Karpas-422 (cell line): ENCODE measurements around the gene PDCD10. TPM values are rescaled to one million over a fixed set of nuclear protein-coding genes. Genes with fewer than 3 reads are reported as not detected.

Experiments used
- DNase-seq: peaks from one replicate; pipeline ENCODE4 v3.0.0-alpha.2; 2015
- H2AFZ ChIP-seq: fragments of 200-600 bp; sonication (generic); 2 replicates; pipeline ENCODE4 v1.6.1; 2014; ENCODE audit warnings: antibody characterized with exemption, low read length, mixed read lengths
- H3K27ac ChIP-seq: fragments of 200-600 bp; sonication (generic); 2 replicates; pipeline ENCODE4 v1.5.1; 2014; ENCODE audit warnings: mild to moderate bottlenecking, low read length, moderate library complexity
- H3K27me3 ChIP-seq: fragments of 200-600 bp; sonication (generic); 2 replicates; pipeline ENCODE4 v1.6.1; 2014; ENCODE audit warnings: low read length, mixed read lengths
- H3K36me3 ChIP-seq: fragments of 200-600 bp; sonication (generic); 2 replicates; pipeline ENCODE4 v1.6.1; 2014; ENCODE audit warnings: low read length, mixed read lengths; ENCODE audit not compliant: insufficient read depth
- H3K4me1 ChIP-seq: fragments of 200-600 bp; sonication (generic); 2 replicates; pipeline ENCODE4 v1.6.1; 2014; ENCODE audit warnings: mild to moderate bottlenecking, low read length, mixed read lengths
- H3K4me2 ChIP-seq: fragments of 200-600 bp; sonication (generic); 2 replicates; pipeline ENCODE4 v1.6.1; 2014; ENCODE audit warnings: low read length, low read depth, mild to moderate bottlenecking; ENCODE audit not compliant: poor library complexity, severe bottlenecking
- H3K4me3 ChIP-seq: fragments of 200-600 bp; sonication (generic); 2 replicates; pipeline ENCODE4 v1.5.1; 2014; ENCODE audit warnings: mild to moderate bottlenecking, antibody characterized with exemption, low read length, mixed read lengths
- H3K79me2 ChIP-seq: fragments of 200-600 bp; sonication (generic); 2 replicates; pipeline ENCODE4 v1.6.1; 2014; ENCODE audit warnings: mild to moderate bottlenecking, low read length, mixed read lengths
- H3K9ac ChIP-seq: fragments of 200-600 bp; sonication (generic); 2 replicates; pipeline ENCODE4 v1.6.0; 2014; ENCODE audit warnings: low read length
- H3K9me2 ChIP-seq: fragments of 200-600 bp; sonication (generic), shearing (Covaris generic); replicated peaks from 2 replicates; pipeline ENCODE4 v1.6.0; 2014; ENCODE audit warnings: mild to moderate bottlenecking, low read length, moderate library complexity; ENCODE audit not compliant: insufficient read depth
- H3K9me3 ChIP-seq: fragments of 300-700, 200-600 bp; sonication (generic); 2 replicates; pipeline ENCODE4 v1.6.1; 2014; ENCODE audit warnings: low read length, mixed read lengths
- H4K20me1 ChIP-seq: fragments of 200-600 bp; sonication (generic); 2 replicates; pipeline ENCODE4 v1.6.1; 2014; ENCODE audit warnings: mild to moderate bottlenecking, antibody characterized with exemption, low read length, low read depth; ENCODE audit not compliant: insufficient read depth
- total RNA-seq: library from RNA; depleted of rRNA; stranded (reverse); fragments of >200 nt; shearing (Covaris generic); gene quantifications from 2 replicates; pipeline ENCODE4 v1.2.3, GENCODE V29; 2014; ENCODE audit warnings: low replicate concordance

Gene PDCD10
- total RNA-seq, 1 experiment from 2014 or later: 75.0 TPM

- Histone ChIP-seq H3K9me2 (no peaks in the 10 kb centered on the region; the same call in 1 of the 2 replicates), H3K4me3 (no peak overlapping the region), H3K4me2 (no peak overlapping the region), H3K27ac (no peak overlapping the region), H3K9me3 (no peaks in the 10 kb centered on the region), H3K79me2 (peaks cover 80% of the 10 kb centered on the region), H2AFZ (no peak overlapping the region), H3K27me3 (no peaks in the 10 kb centered on the region), H4K20me1 (peaks cover 27% of the 10 kb centered on the region), H3K9ac (no peak overlapping the region), H3K36me3 (peaks cover 6% of the 10 kb centered on the region; the same call in 1 of the 2 replicates), H3K4me1 (peaks cover 73% of the 10 kb centered on the region)
- no peak for DNase-seq
Observed at GRCh38 chr3:167731393-167731792, 3.3 kb downstream of the PDCD10 start.

- peaks cover 27% of the 10 kb centered on the region for H4K20me1 ChIP-seq
Observed at GRCh38 chr3:167729591-167729990, 5.1 kb downstream of the PDCD10 start.

GRCh38 chr3:167728632-167729323 lies 5.9 kb downstream of the PDCD10 start:
- H3K4me2 ChIP-seq: no peak overlapping the region

More at GRCh38 chr3:167729591-167729990, 5.1 kb downstream of the PDCD10 start:
- Histone ChIP-seq H3K36me3 (peaks cover 6% of the 10 kb centered on the region; the same call in 1 of the 2 replicates), H3K9ac (no peak overlapping the region), H3K79me2 (peaks cover 97% of the 10 kb centered on the region), H2AFZ (no peak overlapping the region), H3K27ac (no peak overlapping the region), H3K9me3 (no peaks in the 10 kb centered on the region), H3K9me2 (no peaks in the 10 kb centered on the region; the same call in 1 of the 2 replicates), H3K27me3 (no peaks in the 10 kb centered on the region), H3K4me1 (peaks cover 66% of the 10 kb centered on the region), H3K4me2 (peak overlapping the region; percentile 1), H3K4me3 (no peak overlapping the region)
- DNase-seq: no peak

GRCh38 chr3:167728176-167728575 lies 6.5 kb downstream of the PDCD10 start:
- no peak overlapping the region for H3K27ac ChIP-seq
- no peak overlapping the region for H3K9ac ChIP-seq
- peaks cover 8% of the 10 kb centered on the region; the same call in 1 of the 2 replicates for H3K36me3 ChIP-seq
- no peak overlapping the region for H3K4me2 ChIP-seq
- H2AFZ ChIP-seq: no peak overlapping the region
- H3K4me3 ChIP-seq: no peak overlapping the region
- no peaks in the 10 kb centered on the region for H3K27me3 ChIP-seq
- no peaks in the 10 kb centered on the region for H3K9me3 ChIP-seq
- peaks cover 23% of the 10 kb centered on the region for H4K20me1 ChIP-seq
- peaks cover 99% of the 10 kb centered on the region for H3K79me2 ChIP-seq
- no peaks in the 10 kb centered on the region; the same call in 1 of the 2 replicates for H3K9me2 ChIP-seq
- DNase-seq: no peak
- peaks cover 61% of the 10 kb centered on the region for H3K4me1 ChIP-seq

More at GRCh38 chr3:167728632-167729323, 5.9 kb downstream of the PDCD10 start:
- no peaks in the 10 kb centered on the region for H3K27me3 ChIP-seq
- no peak overlapping the region for H3K9ac ChIP-seq
- no peak overlapping the region for H3K27ac ChIP-seq
- H4K20me1 ChIP-seq: peaks cover 27% of the 10 kb centered on the region
- peaks cover 99% of the 10 kb centered on the region for H3K79me2 ChIP-seq
- no peak overlapping the region for H2AFZ ChIP-seq
- peaks cover 6% of the 10 kb centered on the region; the same call in 1 of the 2 replicates for H3K36me3 ChIP-seq
- no peak for DNase-seq
- H3K9me3 ChIP-seq: no peaks in the 10 kb centered on the region
- H3K4me1 ChIP-seq: peaks cover 66% of the 10 kb centered on the region
- H3K9me2 ChIP-seq: no peaks in the 10 kb centered on the region; the same call in 1 of the 2 replicates
- no peak overlapping the region for H3K4me3 ChIP-seq

GRCh38 chr3:167723872-167724271 lies 10.8 kb downstream of the PDCD10 start:
- peaks cover 37% of the 10 kb centered on the region for H3K36me3 ChIP-seq
- no peak overlapping the region for H3K27ac ChIP-seq
- no peaks in the 10 kb centered on the region for H3K27me3 ChIP-seq
- no peak overlapping the region for H3K9ac ChIP-seq
- no peak overlapping the region for H2AFZ ChIP-seq
- H3K4me2 ChIP-seq: no peak overlapping the region
- no peaks in the 10 kb centered on the region for H3K9me3 ChIP-seq
- peaks cover 21% of the 10 kb centered on the region for H3K4me1 ChIP-seq
- no peaks in the 10 kb centered on the region for H3K9me2 ChIP-seq
- no peak for DNase-seq
- no peak overlapping the region for H3K4me3 ChIP-seq
- peaks cover 95% of the 10 kb centered on the region for H3K79me2 ChIP-seq
- H4K20me1 ChIP-seq: peaks cover 12% of the 10 kb centered on the region; the same call in 1 of the 2 replicates

- no peak overlapping the region for H3K9ac ChIP-seq
- no peaks in the 10 kb centered on the region for H3K9me3 ChIP-seq
- H3K9me2 ChIP-seq: no peaks in the 10 kb centered on the region
- H3K27ac ChIP-seq: no peak overlapping the region
- DNase-seq: no peak
- no peak overlapping the region for H2AFZ ChIP-seq
- peaks cover 95% of the 10 kb centered on the region for H3K79me2 ChIP-seq
- H4K20me1 ChIP-seq: peaks cover 12% of the 10 kb centered on the region; the same call in 1 of the 2 replicates
- H3K27me3 ChIP-seq: no peaks in the 10 kb centered on the region
- H3K4me1 ChIP-seq: peaks cover 17% of the 10 kb centered on the region
- peaks cover 45% of the 10 kb centered on the region for H3K36me3 ChIP-seq
- no peak overlapping the region for H3K4me3 ChIP-seq
- H3K4me2 ChIP-seq: no peak overlapping the region
Observed at GRCh38 chr3:167723025-167723512, 11.6 kb downstream of the PDCD10 start.

GRCh38 chr3:167718582-167718981 lies 16.1 kb downstream of the PDCD10 start:
- H4K20me1 ChIP-seq: no peaks in the 10 kb centered on the region
- H3K9ac ChIP-seq: no peak overlapping the region
- no peaks in the 10 kb centered on the region for H3K4me1 ChIP-seq
- no peak for DNase-seq
- H3K4me3 ChIP-seq: no peak overlapping the region
- no peaks in the 10 kb centered on the region for H3K9me3 ChIP-seq
- H3K79me2 ChIP-seq: peaks cover 94% of the 10 kb centered on the region
- H3K36me3 ChIP-seq: peaks cover 77% of the 10 kb centered on the region
- H3K4me2 ChIP-seq: no peak overlapping the region
- no peaks in the 10 kb centered on the region for H3K27me3 ChIP-seq
- H3K9me2 ChIP-seq: no peaks in the 10 kb centered on the region
- H2AFZ ChIP-seq: no peak overlapping the region
- no peak overlapping the region for H3K27ac ChIP-seq

GRCh38 chr3:167716920-167717319 lies 17.8 kb downstream of the PDCD10 start:
- Histone ChIP-seq H3K4me1 (no peaks in the 10 kb centered on the region), H3K4me3 (no peak overlapping the region), H4K20me1 (no peaks in the 10 kb centered on the region), H3K79me2 (peaks cover 94% of the 10 kb centered on the region), H3K36me3 (peaks cover 72% of the 10 kb centered on the region), H3K9ac (no peak overlapping the region), H3K27ac (no peak overlapping the region), H3K9me3 (no peaks in the 10 kb centered on the region), H3K27me3 (no peaks in the 10 kb centered on the region), H3K4me2 (no peak overlapping the region), H2AFZ (no peak overlapping the region), H3K9me2 (no peaks in the 10 kb centered on the region)
- no peak for DNase-seq
